Dedifferentiated amniotic fluid mesenchymal stem cell (primary cell): ENCODE measurements around the gene SERINC4.

Source experiments
- DNase-seq: peaks from one replicate; pipeline ENCODE4 v3.0.0-alpha.2; 2016; ENCODE audit errors: extremely low spot score

Gene SERINC4

GRCh38 chr15:43796566-43796965 lies 3.5 kb downstream of the SERINC4 start:
- DNase-seq: no peak

- DNase-seq: no peak
These were observed 4.0 kb downstream of the SERINC4 start for GRCh38 chr15:43795997-43796396.

GRCh38 chr15:43795197-43795596 lies 4.8 kb downstream of the SERINC4 start:
- no peak for DNase-seq

- DNase-seq: no peak
These were observed 5.6 kb downstream of the SERINC4 start for GRCh38 chr15:43794269-43795037.

- DNase-seq: no peak
These were observed 6.4 kb downstream of the SERINC4 start for GRCh38 chr15:43793647-43794046.

GRCh38 chr15:43792761-43793476 lies 7.1 kb downstream of the SERINC4 start:
- DNase-seq: no peak

GRCh38 chr15:43791993-43792760 lies 7.8 kb downstream of the SERINC4 start, which contains the start of gene SERF2:
Gene SERF2, plus strand, starts transcription at chr15:43792320. Its CDS starts 57 bp downstream, at chr15:43792377.
- DNase-seq: peak; percentile 99

GRCh38 chr15:43789409-43789808 lies 10.6 kb downstream of the SERINC4 start:
- DNase-seq: no peak

GRCh38 chr15:43779016-43779415 lies 21.0 kb downstream of the SERINC4 start:
- DNase-seq: no peak

- peak; percentile 62 for DNase-seq
These were observed 22.6 kb downstream of the SERINC4 start for GRCh38 chr15:43777267-43777914.

GRCh38 chr15:43776718-43777266 lies 23.2 kb downstream of the SERINC4 start, which contains the start of gene ELL3:
Gene ELL3, minus strand, starts transcription at chr15:43776966. Its CDS starts 65 bp downstream, at chr15:43776901.
- peak; percentile 47 for DNase-seq

GRCh38 chr15:43776101-43776717 lies 23.8 kb downstream of the SERINC4 start:
- DNase-seq: no peak

- no peak for DNase-seq
These were observed 24.5 kb downstream of the SERINC4 start for GRCh38 chr15:43775411-43775965.

GRCh38 chr15:43774062-43774461 lies 26.0 kb downstream of the SERINC4 start:
- no peak for DNase-seq

- DNase-seq: no peak
These were observed 27.4 kb downstream of the SERINC4 start for GRCh38 chr15:43772624-43773023.

GRCh38 chr15:43771816-43772215 lies 28.2 kb downstream of the SERINC4 start:
- no peak for DNase-seq

GRCh38 chr15:43769584-43770228 lies 30.3 kb downstream of the SERINC4 start:
- DNase-seq: peak; percentile 70

- DNase-seq: no peak
These were observed 36.1 kb downstream of the SERINC4 start for GRCh38 chr15:43763819-43764446.

GRCh38 chr15:43762824-43763223 lies 37.2 kb downstream of the SERINC4 start:
- DNase-seq: no peak

- DNase-seq: no peak
These were observed 48.1 kb downstream of the SERINC4 start for GRCh38 chr15:43751885-43752284.
